HG02970 (cell line): Measurements from ENCODE around the gene TRAF3IP1.
A peak's percentile ranks its signal among the peaks of the same experiment; 100 is the strongest.
"Not testable (repeated sequence)": the region's sequence is repeated elsewhere in the genome, so short reads cannot be mapped to it uniquely, and the experiment has no call there.

Experiments
- ATAC-seq: cut with Tn5 transposase; IDR thresholded peaks from one replicate; pipeline ENCODE4 v1.9.1; 2021; ENCODE audit warnings: mild to moderate bottlenecking, moderate library complexity, moderate number of reproducible peaks; ENCODE audit not compliant: unreplicated experiment, low FRiP score

The TRAF3IP1 gene

GRCh38 chr2:238306672-238306998 is 13.7 kb upstream of the TRAF3IP1 start:
- no peak for ATAC-seq

GRCh38 chr2:238308177-238308576 is 12.1 kb upstream of the TRAF3IP1 start:
- ATAC-seq: no peak

DNA sequence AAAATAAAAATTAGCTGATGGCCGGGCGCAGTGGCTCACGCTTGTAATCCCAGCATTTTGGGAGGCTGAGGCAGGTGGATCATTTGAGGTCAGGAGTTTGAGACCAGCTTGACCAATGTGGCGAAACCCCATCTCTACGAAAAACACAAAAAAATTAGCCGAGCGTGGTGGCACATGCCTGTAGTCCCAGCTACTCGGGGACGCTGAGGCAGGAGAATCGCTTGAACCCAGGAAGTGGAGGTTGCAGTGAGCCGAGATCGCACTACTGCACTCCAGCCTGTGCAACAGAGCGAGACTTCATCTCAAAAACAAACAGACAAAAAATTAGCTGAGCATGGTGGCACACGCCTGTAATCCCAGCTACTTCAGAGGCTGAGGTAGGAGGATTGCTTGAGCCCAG is 9.6 kb upstream of the TRAF3IP1 start:
- not testable (repeated sequence) for ATAC-seq

- no peak for ATAC-seq
Measured at GRCh38 chr2:238313289-238313990, 6.9 kb upstream of the TRAF3IP1 start.

DNA sequence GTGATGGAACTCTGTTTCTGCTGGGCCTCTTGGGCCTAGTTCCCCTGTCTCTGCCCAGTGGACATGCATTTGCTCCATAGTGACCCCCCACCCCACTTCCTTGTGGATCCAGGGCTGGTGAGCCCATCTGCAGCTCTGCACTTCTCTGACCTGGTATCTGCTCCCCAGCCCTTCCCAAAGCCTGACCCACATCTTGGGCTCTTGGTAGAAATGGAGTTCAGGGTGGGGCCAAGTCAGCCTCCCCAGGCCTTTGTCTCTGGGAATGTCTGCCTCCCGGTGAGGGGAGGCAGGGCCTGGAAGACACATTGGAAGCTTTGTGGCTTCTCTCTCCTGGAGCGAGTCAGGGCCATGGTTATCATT is 6.3 kb upstream of the TRAF3IP1 start:
- ATAC-seq: no peak

- ATAC-seq: no peak
Measured at GRCh38 chr2:238314576-238314975, 5.7 kb upstream of the TRAF3IP1 start.

GRCh38 chr2:238315031-238315595 is 5.2 kb upstream of the TRAF3IP1 start:
- no peak for ATAC-seq

GRCh38 chr2:238320648-238321281 is 447 bp downstream of the TRAF3IP1 start:
- ATAC-seq: peak; percentile 26

- no peak for ATAC-seq
Measured at GRCh38 chr2:238321467-238321866, 1.1 kb downstream of the TRAF3IP1 start.

DNA sequence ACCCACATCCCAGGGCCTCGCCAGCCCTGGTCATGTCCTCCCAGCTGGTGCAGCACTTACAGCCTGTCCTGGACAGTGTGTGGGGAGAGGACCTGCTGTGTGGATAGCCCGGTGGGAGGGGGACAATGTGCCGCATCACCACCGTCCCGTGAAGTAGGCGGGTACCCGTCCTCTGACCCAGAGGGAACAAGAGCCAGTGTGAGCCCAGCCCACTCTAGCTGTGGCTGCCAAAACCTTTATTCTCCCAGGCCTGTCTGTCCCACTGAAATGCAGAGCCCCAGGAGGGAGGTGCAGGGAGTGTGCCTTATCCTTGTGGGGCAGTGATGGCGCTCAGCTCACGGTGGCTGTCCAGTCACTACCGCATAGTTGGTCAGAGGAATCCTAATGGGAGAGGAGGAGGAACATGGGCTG is 1.7 kb downstream of the TRAF3IP1 start:
- ATAC-seq: no peak

DNA sequence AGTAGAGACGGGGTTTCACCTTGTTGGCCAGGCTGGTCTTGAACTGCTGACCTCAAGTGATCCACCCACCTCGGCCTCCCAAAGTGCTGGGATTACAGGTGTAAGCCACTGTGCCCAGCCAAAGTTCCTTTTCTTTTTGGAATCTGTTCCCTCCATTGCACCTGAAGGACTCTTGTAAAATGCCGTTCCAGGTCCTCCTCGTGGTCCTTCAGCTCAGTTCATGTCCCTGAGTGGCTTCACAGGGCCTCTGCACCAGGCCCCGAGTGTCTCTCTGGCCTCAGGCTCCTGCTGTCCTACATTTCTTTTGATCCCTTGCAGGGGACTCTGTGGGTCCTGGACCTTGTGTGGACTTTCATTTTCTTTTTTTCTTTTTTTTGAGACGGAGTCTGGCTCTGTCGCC is 3.9 kb downstream of the TRAF3IP1 start:
- not testable (repeated sequence) for ATAC-seq

DNA sequence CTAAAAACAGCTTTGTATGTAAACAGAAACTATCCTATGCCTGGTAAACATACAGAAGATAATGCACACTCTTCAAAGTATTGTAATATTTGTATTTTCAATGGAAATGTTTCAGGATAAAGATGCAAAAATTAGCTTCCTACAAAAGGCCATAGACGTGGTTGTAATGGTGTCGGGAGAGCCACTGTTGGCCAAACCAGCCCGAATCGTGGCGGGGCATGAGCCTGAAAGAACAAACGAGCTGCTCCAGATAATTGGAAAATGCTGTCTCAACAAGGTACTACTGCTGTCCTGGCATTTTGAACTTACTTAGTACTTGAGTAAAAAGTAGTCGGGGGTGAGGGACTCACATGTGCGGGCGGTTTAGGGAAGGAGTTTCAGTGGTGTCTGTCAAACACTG is 5.4 kb downstream of the TRAF3IP1 start:
- ATAC-seq: no peak

DNA sequence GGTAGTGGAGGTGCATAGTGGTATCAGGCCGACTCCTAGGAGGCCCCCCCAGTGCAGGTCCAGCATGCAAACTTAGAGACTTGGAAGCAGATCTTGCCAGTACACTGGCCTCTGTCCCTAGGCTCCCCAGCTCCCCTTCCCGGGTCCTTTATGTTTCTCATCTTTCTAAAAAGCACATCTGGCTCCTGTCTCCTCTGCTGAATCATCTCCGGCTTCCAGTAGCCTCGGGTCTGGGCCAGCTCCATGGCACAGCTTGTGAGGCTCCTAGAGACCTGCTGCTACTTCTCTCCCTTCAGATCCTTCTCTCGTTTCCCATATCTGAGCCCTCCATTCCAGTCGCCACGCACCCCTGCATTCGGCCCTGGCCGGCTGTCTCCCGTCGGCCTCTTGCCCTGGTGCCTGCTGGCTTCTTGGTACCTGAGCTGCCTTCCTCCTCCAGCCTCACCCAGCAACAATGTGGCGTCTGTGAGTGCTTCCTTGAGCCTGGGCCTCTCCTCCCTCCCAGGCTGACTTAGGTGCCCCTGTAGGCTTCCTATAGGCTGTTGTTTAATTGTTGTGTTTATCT is 6.6 kb downstream of the TRAF3IP1 start:
- ATAC-seq: no peak

DNA sequence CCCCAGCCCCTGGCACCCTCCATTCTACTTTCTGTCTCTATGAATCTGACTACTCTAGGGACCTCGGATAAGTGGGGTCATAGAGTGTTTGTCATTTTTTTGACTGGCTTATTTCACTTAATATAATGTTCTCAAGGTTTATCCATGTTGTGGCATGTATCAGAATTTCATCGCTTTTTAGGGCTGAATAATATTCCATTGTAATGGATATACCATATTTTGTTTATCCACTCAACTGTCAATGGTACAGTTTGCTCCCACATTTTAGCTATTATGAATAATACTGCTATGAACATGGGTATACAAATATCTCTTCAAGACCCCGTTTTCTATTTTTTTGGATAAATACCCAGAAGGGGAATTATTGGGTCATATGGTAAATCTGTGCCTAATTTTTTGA is 7.4 kb downstream of the TRAF3IP1 start:
- ATAC-seq: no peak

- ATAC-seq: no peak
Measured at GRCh38 chr2:238330391-238330790, 10.1 kb downstream of the TRAF3IP1 start.

DNA sequence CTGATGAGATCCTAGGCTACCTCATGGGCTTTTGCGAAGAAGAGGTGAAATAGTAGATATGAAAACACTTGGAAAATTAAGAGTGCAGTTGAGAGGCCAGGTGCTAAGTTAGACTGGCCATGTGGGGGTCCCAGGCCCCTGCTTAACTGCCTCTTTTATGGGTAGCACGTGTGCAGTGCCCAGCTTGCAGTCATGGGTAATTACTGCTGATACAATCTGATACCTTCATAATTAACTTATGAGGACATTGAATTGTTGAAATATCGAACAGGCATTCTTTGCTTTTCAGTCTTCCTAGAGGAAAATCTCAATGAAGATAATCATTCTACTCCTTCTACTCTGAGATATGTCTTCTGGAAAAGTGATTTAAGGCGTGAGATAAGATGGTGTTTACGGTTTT is 11.6 kb downstream of the TRAF3IP1 start:
- no peak for ATAC-seq

DNA sequence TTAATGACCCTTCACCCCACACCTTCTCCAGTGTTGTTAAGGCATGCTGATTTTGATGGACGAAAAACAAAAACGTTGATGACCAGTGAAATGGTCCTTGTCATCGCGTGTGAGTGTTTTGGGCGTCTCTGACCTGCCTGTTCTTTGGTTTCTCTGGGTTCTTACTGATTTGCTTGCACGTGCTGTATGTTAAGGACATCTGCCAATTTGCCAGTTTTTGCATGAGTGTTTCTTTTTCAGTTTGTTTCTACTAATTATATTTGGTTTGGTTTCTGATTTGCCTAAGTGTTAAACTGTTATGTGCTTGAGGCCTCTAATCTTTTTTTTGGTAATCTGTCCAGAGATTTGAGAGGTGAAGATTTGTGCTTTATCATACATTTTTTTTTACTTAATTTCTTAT is 14.6 kb downstream of the TRAF3IP1 start:
- ATAC-seq: no peak

DNA sequence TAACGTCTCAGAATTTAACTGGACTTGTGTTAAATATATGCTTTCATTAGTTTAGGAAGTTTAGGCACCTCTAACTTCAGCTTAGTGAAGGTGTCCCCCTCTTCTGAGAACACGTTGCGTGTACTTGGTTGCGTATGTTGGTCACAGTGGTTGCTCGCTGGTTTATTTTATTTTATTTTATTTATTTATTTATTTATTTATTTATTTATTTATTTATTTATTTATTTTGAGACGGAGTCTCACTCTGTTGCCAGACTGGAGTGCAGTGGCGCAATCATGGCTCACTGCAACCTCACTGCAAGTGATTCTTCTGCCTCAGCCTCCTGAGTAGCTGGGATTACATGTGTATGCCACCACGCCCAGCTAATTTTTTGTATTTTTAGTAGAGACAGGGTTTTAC is 15.3 kb downstream of the TRAF3IP1 start:
- not testable (repeated sequence) for ATAC-seq

DNA sequence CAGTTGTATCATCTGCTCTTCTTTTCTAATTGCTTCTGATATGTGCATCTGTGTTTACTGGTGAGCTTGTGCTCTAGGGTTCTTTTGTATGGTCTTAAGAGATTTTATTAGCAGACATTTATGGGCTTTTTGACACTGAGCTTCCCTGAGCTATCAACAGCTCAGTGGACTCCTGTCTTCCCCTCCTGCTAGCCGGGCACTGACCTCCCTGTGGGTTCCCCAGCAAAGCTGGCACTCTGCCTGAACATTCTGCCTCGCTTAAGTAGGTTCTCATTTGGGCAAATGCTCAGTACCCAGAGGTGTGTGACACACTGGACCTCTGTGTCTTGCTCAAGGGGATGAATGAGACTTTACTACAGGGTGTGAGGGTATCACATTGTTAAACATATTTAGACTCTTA is 15.8 kb downstream of the TRAF3IP1 start:
- ATAC-seq: no peak

DNA sequence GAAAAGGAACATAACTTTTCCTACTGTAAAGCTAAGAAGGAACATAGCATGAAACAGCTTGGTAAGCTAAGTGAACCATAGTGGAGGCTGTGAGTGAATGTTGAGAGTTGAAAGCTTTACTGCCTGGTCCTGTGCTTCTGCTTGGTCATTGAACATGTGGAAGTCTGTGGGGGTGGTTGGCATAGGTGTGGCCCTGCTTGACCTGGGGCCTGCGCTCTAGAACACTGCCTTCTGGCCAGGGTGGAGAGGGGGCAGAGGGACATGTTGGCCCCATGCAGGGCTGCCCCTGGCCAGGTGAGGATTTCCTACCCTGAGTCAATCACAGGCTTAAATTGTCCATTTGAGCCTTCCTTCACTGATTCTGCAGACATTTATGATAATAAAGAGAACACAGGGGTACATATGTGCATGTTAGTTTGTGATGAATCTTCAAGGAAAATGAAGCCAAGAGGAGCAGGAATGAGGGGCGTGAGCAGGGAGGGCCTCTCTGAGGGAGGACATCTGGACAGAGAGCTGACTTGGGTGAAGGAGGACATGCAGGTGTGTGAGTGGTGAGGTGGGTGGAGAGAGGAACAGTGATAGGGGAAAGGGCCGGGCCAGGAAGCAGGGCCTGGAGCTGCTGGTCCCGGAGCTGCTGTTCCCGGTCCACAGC is 16.6 kb downstream of the TRAF3IP1 start:
- ATAC-seq: no peak

DNA sequence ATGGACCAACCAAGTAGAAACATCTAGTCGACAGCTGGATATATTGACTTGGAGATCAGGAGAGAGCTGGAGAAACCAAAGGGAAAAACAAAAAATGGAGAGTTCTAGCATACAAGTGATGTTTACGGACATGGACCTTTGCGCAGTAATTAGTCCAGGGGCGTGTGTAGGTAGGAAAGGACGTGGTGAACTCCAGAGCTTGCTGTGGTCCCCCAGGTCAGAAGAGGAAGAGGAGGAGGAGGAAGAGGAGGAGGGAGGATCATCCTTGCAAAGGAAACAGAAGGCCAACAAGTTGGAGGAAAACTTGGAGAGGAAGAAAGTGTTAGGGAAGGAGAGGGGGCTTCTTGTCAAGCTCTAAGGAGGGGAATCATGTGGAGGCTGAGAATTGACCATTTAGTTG is 17.5 kb downstream of the TRAF3IP1 start:
- no peak for ATAC-seq
